Mammary epithelial cell (primary cell): ENCODE measurements around the gene GPR39.

Experiments
- EZH2 ChIP-seq: IDR thresholded peaks from 2 replicates; pipeline ENCODE4 v1.6.1; 2012; ENCODE audit warnings: low read length, inconsistent platforms, borderline replicate concordance
- TF ChIP-seq, protein P1 (sequence below), 2 donors: IDR thresholded peaks in 1 of 2; conservative IDR thresholded peaks in 1 of 2; 2 replicates each; pipeline ENCODE4 v1.5.1; 2011 to 2012; ENCODE audit warnings: inconsistent platforms in 2 of 2, low read length in 2 of 2, mild to moderate bottlenecking in 2 of 2, control low read depth in 1 of 2, low read depth in 1 of 2; ENCODE audit not compliant: insufficient read depth in 1 of 2; ENCODE audit errors: extremely low read depth in 1 of 2

DNA sequence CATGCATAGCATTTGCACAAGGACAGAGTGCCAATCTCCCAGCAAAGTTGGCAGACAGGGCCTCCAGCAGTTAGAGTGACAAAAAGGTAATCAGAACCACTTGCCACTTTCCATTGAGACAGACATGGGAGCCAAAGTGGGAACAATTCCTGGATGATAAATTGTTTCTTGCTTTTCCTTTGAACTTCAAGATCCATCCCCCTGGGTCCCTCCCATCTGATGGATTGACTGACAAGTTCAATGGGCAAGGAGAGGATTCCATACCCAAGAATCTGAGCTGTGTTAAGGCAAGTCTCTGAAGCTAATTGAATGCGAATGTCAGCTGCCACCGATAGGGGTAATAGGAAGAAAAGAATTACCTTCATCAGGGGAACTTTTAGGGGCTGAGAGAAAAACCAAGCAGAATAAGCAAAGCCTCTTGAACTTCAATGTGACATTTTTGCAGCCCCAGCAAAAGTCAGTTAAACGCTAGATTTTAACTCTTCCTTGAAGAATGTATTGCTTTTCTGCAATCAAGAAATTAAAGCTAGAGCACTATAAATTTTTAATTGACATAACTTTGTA lies 156.9 kb downstream of the GPR39 start:
- TF ChIP-seq, protein P1, sequence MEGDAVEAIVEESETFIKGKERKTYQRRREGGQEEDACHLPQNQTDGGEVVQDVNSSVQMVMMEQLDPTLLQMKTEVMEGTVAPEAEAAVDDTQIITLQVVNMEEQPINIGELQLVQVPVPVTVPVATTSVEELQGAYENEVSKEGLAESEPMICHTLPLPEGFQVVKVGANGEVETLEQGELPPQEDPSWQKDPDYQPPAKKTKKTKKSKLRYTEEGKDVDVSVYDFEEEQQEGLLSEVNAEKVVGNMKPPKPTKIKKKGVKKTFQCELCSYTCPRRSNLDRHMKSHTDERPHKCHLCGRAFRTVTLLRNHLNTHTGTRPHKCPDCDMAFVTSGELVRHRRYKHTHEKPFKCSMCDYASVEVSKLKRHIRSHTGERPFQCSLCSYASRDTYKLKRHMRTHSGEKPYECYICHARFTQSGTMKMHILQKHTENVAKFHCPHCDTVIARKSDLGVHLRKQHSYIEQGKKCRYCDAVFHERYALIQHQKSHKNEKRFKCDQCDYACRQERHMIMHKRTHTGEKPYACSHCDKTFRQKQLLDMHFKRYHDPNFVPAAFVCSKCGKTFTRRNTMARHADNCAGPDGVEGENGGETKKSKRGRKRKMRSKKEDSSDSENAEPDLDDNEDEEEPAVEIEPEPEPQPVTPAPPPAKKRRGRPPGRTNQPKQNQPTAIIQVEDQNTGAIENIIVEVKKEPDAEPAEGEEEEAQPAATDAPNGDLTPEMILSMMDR (conservative IDR thresholded peaks at IDR 0.05 in 1 of 2, IDR thresholded peaks at IDR 0.05 in 1 of 2; ENCODE audit: extremely low read depth in 1 of 2, insufficient read depth in 1 of 2, low read depth in 1 of 2, low read length in 2 of 2), result no peak
- no peak for TF ChIP-seq EZH2
